GM21786 (cell line): ENCODE data around the gene MYLIP.
"Not testable (repeated sequence)": the region's sequence is repeated elsewhere in the genome, so short reads cannot be mapped to it uniquely, and the experiment has no call there.

Source experiments
- ATAC-seq: cut with Tn5 transposase; IDR thresholded peaks from one replicate; pipeline ENCODE4 v1.9.1; 2021; ENCODE audit not compliant: unreplicated experiment

The MYLIP gene

GRCh38 chr6:16168858-16169257, 40.0 kb downstream of the MYLIP start:
- ATAC-seq, result no peak

DNA sequence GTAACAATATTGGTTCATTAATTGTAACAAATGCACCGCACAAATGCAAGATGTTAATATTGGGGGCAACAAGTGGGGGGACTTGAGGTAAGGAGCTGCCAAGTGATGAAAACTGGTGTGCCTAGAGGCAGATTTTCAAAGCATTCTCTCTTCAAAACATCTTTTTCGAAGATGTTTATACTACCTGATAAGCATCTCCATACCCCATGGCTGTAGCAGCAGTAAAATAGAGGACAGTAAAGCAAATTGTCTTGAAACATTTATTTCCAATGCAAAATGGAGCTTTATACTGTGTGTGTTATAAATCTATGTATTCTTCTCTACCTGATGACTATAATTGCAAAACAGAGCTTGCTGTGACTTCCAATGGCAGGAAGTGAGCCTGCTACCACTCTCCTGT, 42.5 kb downstream of the MYLIP start:
- no peak for ATAC-seq

DNA sequence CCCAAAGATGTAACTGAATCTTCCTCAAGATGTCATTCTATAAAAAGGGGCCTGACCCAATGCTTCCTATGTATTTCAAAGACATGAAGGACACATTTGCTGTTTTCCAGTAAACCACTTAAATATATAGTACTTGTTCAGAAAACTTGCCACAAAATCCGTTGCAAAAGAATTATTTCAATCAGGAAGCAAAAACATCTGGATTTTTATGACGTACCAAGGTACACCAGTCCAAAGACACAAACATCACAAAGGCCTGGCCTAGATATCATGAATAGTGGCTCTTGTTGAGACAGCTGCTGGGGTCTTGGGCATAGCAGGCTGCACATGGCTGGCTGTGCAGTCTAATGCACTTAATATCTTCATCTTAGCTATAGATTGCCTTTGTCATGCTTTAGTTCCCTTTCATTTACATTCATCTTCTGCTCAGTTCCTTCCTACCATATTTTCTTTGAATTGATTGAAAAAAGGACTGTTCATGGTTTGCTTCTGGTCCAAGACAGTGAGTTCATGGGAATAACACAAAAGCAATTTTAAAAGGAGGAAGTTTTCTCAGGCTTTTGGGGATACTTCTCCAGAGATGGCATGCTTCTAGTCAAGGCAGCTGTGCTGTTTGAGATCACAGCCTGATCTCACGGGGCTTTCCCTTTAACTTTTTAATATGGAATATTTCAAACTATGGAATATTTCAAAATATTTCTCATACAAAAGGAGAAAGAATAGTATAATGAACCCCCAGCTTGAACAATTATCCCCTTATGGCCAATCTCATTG, 44.5 kb downstream of the MYLIP start:
- ATAC-seq, result no peak

DNA sequence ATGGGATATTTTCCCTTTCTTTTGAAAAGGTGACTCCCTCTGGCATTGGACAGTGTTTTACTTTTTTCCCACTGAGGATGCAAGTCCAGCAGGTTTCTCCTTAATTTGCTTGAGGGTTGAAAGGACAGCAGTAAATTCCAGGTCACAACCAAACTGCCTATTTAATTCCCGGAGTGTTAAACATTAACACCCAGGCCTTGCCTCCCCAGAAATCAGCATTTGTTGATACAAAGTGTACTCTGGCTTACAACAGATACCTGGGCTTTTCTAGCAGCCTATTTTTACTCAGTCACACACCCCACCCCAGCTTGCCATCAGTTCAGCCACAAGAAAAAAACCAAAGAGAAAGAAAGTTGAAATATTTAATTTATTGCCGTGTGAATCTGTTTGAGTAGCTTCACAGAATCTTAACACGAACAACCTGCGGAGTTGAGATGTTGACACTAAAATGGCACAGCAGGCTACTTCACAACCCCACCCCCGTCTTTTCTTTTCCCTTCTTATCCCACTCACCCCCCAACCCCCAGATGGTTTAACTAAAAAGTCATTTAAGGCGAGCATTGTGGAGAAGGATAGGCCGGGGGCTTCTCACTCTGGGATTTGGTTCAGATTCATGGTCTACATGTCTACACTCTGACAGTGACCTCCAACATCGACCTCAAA, 45.7 kb downstream of the MYLIP start:
- ATAC-seq, result no peak

DNA sequence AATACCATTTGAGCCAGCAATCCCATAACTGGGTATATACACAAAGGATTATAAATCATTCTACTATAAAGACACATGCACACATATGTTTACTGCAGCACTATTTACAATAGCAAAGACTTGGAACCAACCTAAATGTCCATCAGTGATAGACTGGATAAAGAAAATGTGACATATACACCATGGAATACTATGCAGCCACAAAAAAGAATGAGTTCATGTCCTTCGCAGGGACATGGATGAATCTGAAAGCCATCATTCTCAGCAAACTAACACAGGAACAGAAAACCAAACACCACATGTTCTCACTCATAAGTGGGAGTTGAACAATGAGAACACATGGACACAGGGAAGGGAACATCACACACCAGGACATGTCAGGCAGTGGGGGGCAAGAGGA, 47.7 kb downstream of the MYLIP start:
- ATAC-seq, result not testable (repeated sequence)

DNA sequence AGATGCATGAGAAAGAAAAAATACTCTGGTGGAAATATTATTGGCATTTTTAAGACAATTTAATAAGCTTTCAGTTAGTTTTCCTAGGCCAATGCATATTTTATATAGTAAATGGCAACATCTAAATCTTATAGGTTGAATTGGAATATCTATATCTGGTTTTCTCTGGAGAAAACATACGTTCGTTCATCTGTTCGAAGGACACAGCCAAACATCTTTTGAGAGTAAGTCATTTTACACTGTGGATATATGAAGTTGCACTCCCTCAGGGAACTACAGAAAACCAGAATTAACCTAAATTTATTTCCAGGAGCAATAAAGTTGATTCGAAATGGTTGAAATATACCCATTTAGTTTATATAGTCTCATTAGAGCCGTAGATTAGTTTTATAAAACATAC, 49.0 kb downstream of the MYLIP start:
- no peak for ATAC-seq

- no peak for ATAC-seq
These were observed 49.5 kb downstream of the MYLIP start for GRCh38 chr6:16178351-16178750.

DNA sequence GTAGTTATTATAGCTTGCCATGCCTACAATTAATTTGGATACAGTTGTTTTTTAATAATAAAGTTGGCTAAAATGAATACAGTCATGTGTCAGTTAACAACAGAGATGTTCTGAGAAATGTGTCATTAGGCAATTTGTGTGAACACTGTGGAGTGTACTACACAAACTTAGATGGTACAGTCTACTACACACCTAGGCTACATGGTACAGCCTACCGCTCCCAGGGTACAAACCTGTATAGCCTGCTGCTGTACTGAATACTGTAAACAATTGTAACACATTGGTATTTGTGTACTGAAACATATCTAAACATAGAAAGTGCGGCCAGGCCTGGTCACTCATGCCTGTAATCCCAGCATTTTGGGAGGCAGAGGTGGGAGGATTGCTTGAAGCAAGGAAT, 50.2 kb downstream of the MYLIP start:
- no peak for ATAC-seq

DNA sequence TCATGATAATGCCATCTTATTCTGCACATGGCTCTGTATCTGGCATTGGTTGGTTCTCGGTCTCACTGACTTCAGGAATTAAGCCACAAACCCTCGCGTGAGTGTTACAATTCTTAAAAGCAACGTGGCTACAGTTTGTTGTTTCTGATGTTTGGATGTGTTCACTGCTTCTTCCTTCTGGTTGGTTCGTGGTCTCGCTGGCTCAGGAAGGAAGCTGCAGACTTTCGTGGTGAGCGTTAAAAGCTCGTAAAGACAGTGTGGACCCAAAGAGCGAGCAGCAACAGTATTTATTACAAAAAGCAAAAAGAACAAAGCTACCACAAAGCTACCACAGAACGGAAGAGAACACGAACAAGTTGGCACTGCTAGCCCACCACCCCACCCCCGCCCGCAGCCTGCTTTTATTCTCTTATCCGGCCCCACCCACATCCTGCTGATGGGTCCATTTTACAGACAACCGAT, 51.1 kb downstream of the MYLIP start:
- no peak for ATAC-seq

GRCh38 chr6:16180696-16181438, 52.0 kb downstream of the MYLIP start:
- no peak for ATAC-seq

DNA sequence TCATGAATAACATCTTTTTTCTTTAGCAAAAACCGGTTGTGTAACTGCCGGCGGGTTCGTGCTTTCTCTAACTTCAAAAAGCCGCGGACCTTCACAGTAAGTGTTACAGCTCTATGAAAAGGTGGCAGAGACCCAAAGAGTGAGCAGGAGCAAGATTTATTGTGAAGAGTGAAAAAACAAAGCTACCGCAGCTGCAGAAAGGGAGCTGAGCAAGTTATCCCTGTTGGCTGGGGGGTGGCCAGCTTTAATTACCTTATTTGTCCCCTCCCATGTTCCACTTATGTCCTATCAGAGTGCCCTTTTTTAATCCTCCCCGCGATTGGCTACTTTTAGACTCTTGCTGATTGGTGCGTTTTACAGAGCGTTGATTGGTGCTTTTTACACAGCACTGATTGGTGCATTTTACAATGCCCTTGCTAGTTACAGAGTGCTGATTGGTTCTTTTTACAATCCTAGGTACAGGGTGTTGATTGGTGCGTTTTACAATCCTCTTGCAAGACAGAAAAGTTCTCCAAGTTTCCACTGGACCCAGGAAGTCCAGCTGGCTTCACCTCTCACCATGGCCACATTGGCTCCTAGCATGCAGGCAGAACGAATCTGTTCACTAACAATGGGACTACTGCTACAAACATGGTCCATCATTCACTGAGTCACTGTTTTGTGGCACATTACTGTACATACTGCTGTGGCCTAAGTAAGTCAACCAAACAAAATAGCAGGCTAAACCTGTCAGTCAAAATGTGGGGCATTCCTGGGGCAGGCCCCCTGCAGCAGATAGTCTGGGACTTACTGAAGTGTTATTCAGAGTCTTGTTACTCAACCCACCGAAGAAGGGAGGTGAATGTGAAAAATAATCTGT, 52.8 kb downstream of the MYLIP start:
- ATAC-seq, result no peak

DNA sequence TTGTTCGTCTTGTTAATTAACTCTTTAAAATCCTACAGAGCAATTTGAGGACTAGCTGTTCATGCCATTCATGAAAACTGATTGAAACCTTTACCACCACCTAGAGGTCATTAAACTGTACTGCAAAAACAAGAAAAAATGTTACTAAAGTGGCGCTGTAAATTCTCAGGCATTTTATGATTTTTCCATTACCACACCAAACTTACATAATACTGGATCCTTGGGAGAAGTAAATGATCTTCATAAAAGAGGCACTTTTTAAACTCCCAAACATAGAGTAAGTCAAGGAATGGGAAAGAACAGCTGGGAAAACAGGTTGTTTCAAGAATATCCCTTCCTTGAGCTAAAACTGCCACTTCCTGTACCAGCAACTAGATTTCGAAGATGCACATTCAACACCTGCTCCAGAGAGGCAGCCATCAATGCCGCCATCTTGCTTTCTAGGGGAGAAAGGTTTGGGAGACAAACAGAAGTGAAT, 54.3 kb downstream of the MYLIP start:
- no peak for ATAC-seq

DNA sequence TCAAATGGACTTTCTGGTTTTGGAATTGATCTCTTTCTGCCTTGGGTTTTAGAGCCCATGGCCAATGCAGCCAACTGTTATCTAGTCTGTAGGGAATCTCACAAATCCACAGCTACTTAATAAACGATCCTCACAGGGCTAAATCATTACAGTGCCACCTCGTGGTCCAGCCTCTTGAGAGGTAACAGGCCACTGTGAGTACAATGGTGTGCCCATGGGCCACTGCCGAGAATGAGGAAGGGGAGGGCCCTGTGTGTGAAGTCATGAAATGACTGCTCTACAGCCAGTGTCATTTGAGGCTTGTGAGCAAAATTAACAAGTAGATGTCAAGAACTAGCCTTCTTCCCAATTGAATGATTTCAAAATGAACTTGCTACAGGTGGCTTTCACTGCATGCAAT, 55.2 kb downstream of the MYLIP start:
- ATAC-seq, result peak; percentile 61

DNA sequence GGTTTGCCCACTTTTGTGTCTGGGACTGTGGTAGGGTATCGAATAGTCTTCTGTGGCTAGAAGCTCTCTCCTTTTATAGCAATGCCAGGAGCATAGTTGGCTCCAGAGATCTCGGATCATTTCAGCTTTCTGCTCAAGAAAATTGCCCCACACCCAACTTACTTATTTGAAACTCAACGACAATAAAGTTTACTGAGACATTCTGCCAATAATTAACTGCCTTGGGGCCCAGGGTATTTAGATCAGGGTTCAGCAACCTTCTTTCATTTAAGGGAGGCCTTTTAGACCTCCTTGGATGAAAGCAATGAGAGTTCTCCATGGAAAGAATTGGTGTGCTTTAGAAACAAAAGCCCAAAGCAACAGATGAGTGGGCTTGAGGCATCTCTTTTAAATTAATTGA, 55.7 kb downstream of the MYLIP start:
- ATAC-seq, result no peak

DNA sequence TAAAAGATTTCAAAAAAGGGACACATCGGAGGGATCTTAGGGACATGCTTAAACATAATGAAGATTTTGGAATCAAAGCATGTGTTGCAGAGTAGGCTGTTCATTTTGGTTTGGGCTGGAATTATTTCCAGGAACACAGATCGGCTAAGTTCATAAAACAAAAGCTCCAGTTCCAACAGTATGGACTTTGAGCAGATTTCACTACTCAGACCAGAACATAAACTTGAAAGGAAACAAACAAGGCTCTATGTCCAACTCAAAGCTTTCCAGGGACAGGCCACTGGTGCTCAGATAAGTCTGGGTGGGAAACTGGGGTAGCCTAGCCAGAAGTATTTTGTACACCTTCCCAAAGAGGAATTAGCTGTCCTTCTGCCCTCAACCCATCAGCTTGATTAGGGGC, 58.3 kb downstream of the MYLIP start:
- ATAC-seq, result no peak

GRCh38 chr6:16190214-16190613, 61.3 kb downstream of the MYLIP start:
- no peak for ATAC-seq

- ATAC-seq, result no peak
These were observed 67.5 kb downstream of the MYLIP start for GRCh38 chr6:16196260-16196983.

DNA sequence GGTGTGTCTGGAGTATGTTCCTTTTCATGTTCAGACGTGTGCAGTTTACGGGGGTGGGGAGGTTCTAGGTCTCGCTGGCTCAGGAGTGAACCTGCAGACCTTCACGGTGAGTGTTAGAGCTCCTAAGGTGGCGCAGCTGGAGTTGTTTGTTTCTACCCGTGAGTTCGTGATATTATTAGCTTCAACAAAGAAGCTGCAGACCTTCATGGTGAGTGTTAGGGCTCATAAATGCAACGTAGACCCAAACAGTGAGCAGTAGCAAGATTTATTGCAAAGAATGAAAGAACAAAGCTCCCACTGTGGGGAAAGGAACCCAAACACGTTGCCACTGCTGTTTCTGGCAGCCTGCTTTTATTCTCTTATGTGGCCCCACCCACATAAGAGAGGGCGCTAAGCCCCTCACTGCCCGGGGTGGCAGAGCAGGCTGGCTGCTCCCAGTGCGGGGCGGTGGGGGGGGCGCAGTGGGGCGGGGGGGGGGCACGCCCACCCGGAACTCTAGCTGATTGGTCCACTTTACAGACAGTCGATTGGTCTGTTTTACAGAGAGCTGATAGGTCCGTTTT, 68.2 kb downstream of the MYLIP start:
- ATAC-seq, result no peak
